PC-3 (cell line): ENCODE results near the gene BLOC1S1. TPM values are rescaled to one million over a fixed set of nuclear protein-coding genes. Genes with fewer than 3 reads are reported as not detected.

ENCODE experiments used
- ATAC-seq: fragments of 200-7000 bp; cut with Tn5 transposase; 2 replicates; pipeline ENCODE4 v1.9.1; 2020; ENCODE audit warnings: mild to moderate bottlenecking, moderate library complexity
- BruUV-seq: library from RNA; stranded (reverse); fragments of 400-500 nt; replicated peaks from 2 replicates; lab custom pipeline; 2021; lab: Mats Ljungman, UMichigan
- CTCF ChIA-PET: fragments of 300-600 bp; sonication (Branson Sonifier 250); formaldehyde crosslinking; loops from one replicate; lab custom pipeline; 2022; ENCODE audit warnings: antibody characterized with exemption; lab: Charles Lee
- POLR2A ChIA-PET: fragments of 300-600 bp; sonication (Branson Sonifier 250); formaldehyde crosslinking; loops from one replicate; lab custom pipeline; 2022; ENCODE audit warnings: antibody characterized with exemption; ENCODE audit not compliant: unreplicated experiment; lab: Charles Lee
- DNase-seq: peaks from one replicate; pipeline ENCODE4 v3.0.0-alpha.2; 2015
- H2AFZ ChIP-seq: fragments of 300-600 bp; sonication (generic); 2 replicates; pipeline ENCODE4 v1.6.0; 2016; ENCODE audit warnings: antibody characterized with exemption, low read length
- H3F3A ChIP-seq: fragments of 300-600 bp; sonication (generic); one replicate; pipeline ENCODE4 v1.6.0; 2017; ENCODE audit warnings: antibody characterized with exemption, low read length, control low read depth, mild to moderate bottlenecking; ENCODE audit not compliant: unreplicated experiment
- H3K27ac ChIP-seq: fragments of 300-600 bp; sonication (generic); 2 replicates; pipeline ENCODE4 v1.5.1; 2016; ENCODE audit warnings: mild to moderate bottlenecking, low read length
- H3K27me3 ChIP-seq: fragments of 300-600 bp; sonication (generic); 2 replicates; pipeline ENCODE4 v1.6.1; 2016; ENCODE audit warnings: low read length, mixed read lengths
- H3K36me3 ChIP-seq: fragments of 300-600 bp; sonication (generic); 2 replicates; pipeline ENCODE4 v1.6.1; 2016; ENCODE audit warnings: low read depth, mixed run types, low read length, mixed read lengths
- H3K4me1 ChIP-seq: fragments of 300-600 bp; sonication (generic); 2 replicates; pipeline ENCODE4 v1.5.1; 2016; ENCODE audit warnings: low read length; ENCODE audit not compliant: insufficient read depth
- H3K4me2 ChIP-seq: fragments of 300-600 bp; sonication (generic); 2 replicates; pipeline ENCODE4 v1.6.0; 2016; ENCODE audit warnings: low read length
- H3K4me3 ChIP-seq: fragments of 300-600 bp; sonication (generic); 2 replicates; pipeline ENCODE4 v1.5.1; 2016; ENCODE audit warnings: mild to moderate bottlenecking, low read length, mixed read lengths
- H3K79me2 ChIP-seq: fragments of 300-600 bp; sonication (generic); 2 replicates; pipeline ENCODE4 v1.6.1; 2017; ENCODE audit warnings: low read length, mixed read lengths
- H3K9ac ChIP-seq: fragments of 300-600 bp; sonication (generic); 2 replicates; pipeline ENCODE4 v1.6.0; 2016; ENCODE audit warnings: mild to moderate bottlenecking, low read length
- H3K9me2 ChIP-seq: fragments of 300-600 bp; sonication (generic); replicated peaks from 2 replicates; pipeline ENCODE4 v1.6.1; 2016; ENCODE audit warnings: mixed run types, low read length, mixed read lengths
- H3K9me3 ChIP-seq: fragments of 300-600 bp; sonication (generic); 2 replicates; pipeline ENCODE4 v1.6.1; 2016; ENCODE audit warnings: low read length, mixed read lengths
- H4K20me1 ChIP-seq: fragments of 300-600 bp; sonication (generic); 2 replicates; pipeline ENCODE4 v1.6.1; 2016; ENCODE audit warnings: low read length, mixed read lengths
- CTCF ChIP-seq: fragments of 300-600 bp; sonication (generic); conservative IDR thresholded peaks from 2 replicates; pipeline ENCODE4 v1.5.1; 2017; ENCODE audit warnings: antibody characterized with exemption, low read depth, mild to moderate bottlenecking, low read length
- EZH2 ChIP-seq: fragments of 300-600 bp; sonication (generic); IDR thresholded peaks from one replicate; pipeline ENCODE4 v1.6.1; 2017; ENCODE audit warnings: antibody characterized with exemption, mild to moderate bottlenecking, low read length; ENCODE audit not compliant: unreplicated experiment
- EZH2phosphoT487 ChIP-seq: fragments of 300-600 bp; sonication (generic); IDR thresholded peaks from 2 replicates; pipeline ENCODE4 v1.6.1; 2018; ENCODE audit warnings: mild to moderate bottlenecking, antibody characterized with exemption, low read length, borderline replicate concordance
- intact Hi-C: fragments of 100-400 bp; cut with micrococcal nuclease; formaldehyde crosslinking; loops from 2 replicates; pipeline ENCODE4 v1.9.0; 2023
- total RNA-seq: library from RNA; depleted of rRNA; stranded (reverse); fragments of >200 nt; gene quantifications from 2 replicates; pipeline ENCODE4 v1.2.3, GENCODE V29; 2014

Gene BLOC1S1
- total RNA-seq, 1 experiment from 2014 or later: 90.8 TPM

DNA sequence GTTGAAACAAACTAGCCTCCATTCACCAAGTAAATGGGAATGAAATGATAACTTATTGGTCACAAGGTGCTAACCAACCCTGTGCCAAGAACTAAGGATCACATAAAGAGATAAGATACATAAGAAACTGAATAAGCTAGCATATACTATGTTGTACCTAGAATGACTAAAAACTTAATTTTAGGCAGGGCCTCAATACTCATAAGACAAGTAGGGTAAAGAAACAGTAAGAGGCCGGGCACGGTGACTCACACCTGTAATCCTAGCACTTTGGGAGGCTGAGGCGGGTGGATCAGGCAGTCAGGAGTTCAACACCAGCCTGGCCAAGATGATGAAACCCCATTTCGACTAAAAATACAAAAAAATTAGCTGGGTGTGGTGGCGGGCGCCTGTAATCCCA is 44.8 kb downstream of the BLOC1S1 start:
- no TSS peak for BruUV-seq

DNA sequence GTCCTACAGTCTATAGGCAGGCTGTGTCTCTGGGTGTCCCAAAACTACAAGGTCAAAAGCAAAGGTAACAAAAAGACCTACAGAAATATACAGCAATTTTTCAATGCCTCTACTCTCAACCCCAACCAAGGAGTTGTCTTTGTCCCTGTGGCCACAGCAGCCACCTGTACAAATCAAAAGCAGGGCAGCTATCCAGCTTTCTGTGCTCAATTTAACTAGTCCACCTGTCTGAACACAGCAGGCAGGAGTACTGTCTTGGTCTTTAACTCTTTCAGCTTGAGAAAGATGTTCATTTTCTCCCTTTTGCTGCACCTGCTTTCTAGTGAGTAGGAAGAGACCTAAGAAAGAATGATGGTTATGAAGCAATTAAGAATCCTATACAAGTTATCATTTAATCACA is 46.8 kb downstream of the BLOC1S1 start:
- ChIA-PET POLR2A (interaction anchor here (0.6 kb wide), 1 partner anchor 55 kb away, joined by 3 read pairs; the partner anchor contains the start of gene SARNP), CTCF (interaction anchor here (0.6 kb wide), 1 partner anchor 178 kb away, joined by 11 read pairs; no protein-coding TSS in a partner anchor)
- H2AFZ ChIP-seq: no peak overlapping the region
- H3K27me3 ChIP-seq: no peaks in the 10 kb centered on the region
- H3K4me3 ChIP-seq: no peak overlapping the region
- H3K9ac ChIP-seq: no peak overlapping the region
- no peaks in the 10 kb centered on the region for H3K9me2 ChIP-seq
- no peak for TF ChIP-seq EZH2
- no peak for TF ChIP-seq CTCF
- no peak for TF ChIP-seq EZH2phosphoT487
- ATAC-seq (no peak), DNase-seq (no peak)
- H3K9me3 ChIP-seq: no peaks in the 10 kb centered on the region
- H3K36me3 ChIP-seq: peaks cover 35% of the 10 kb centered on the region
- no peaks in the 10 kb centered on the region for H3K79me2 ChIP-seq
- H4K20me1 ChIP-seq: no peaks in the 10 kb centered on the region
- intact Hi-C loops: no loop called here
- no TSS peak for BruUV-seq
- H3K27ac ChIP-seq: no peak overlapping the region
- H3K4me2 ChIP-seq: no peak overlapping the region
- no peaks in the 10 kb centered on the region for H3K4me1 ChIP-seq
- H3F3A ChIP-seq: no peaks in the 10 kb centered on the region

More for the DNA sequence above, 44.8 kb downstream of the BLOC1S1 start:
- no peak overlapping the region for H3K9ac ChIP-seq
- no peaks in the 10 kb centered on the region for H3K79me2 ChIP-seq
- H3K9me3 ChIP-seq: no peaks in the 10 kb centered on the region
- ATAC-seq: no peak
- H3K4me1 ChIP-seq: no peaks in the 10 kb centered on the region
- H4K20me1 ChIP-seq: no peaks in the 10 kb centered on the region
- POLR2A ChIA-PET: no interaction called here
- H3K9me2 ChIP-seq: no peaks in the 10 kb centered on the region
- no peak for DNase-seq
- H3F3A ChIP-seq: no peaks in the 10 kb centered on the region
- H2AFZ ChIP-seq: no peak overlapping the region
- H3K27me3 ChIP-seq: no peaks in the 10 kb centered on the region
- H3K36me3 ChIP-seq: peaks cover 42% of the 10 kb centered on the region
- H3K27ac ChIP-seq: no peak overlapping the region
- CTCF ChIA-PET: no interaction called here
- H3K4me3 ChIP-seq: no peak overlapping the region
- TF ChIP-seq CTCF: no peak
- TF ChIP-seq EZH2: no peak
- no peak for TF ChIP-seq EZH2phosphoT487
- intact Hi-C loops: no loop called here
- H3K4me2 ChIP-seq: no peak overlapping the region

- Histone ChIP-seq H3K79me2 (no peaks in the 10 kb centered on the region), H3K4me1 (no peaks in the 10 kb centered on the region), H3K4me3 (no peak overlapping the region), H3K27ac (no peak overlapping the region), H3K27me3 (no peaks in the 10 kb centered on the region), H3K4me2 (no peak overlapping the region), H4K20me1 (no peaks in the 10 kb centered on the region), H3F3A (no peaks in the 10 kb centered on the region), H3K36me3 (peaks cover 21% of the 10 kb centered on the region), H2AFZ (no peak overlapping the region), H3K9me2 (no peaks in the 10 kb centered on the region), H3K9ac (no peak overlapping the region), H3K9me3 (no peaks in the 10 kb centered on the region)
- DNase-seq (no peak), ATAC-seq (no peak)
- intact Hi-C loops: no loop called here
- no TSS peak for BruUV-seq
- TF ChIP-seq CTCF (no peak), EZH2phosphoT487 (no peak), EZH2 (no peak)
- CTCF ChIA-PET: no interaction called here
- POLR2A ChIA-PET: no interaction called here
These were observed 50.0 kb downstream of the BLOC1S1 start for GRCh38 chr12:55765736-55766290.
